Loucy (cell line): ENCODE measurements around the gene RBM18.

Experiments
- H2AFZ ChIP-seq: fragments of 200-600 bp; sonication (generic); 2 replicates; pipeline ENCODE4 v1.6.0; 2016; ENCODE audit warnings: antibody characterized with exemption, mild to moderate bottlenecking, low read length, moderate library complexity
- H3F3A ChIP-seq: fragments of 200-600 bp; 2 replicates; pipeline ENCODE4 v1.6.0; 2016; ENCODE audit warnings: antibody characterized with exemption, low read depth, mild to moderate bottlenecking
- H3K27me3 ChIP-seq: fragments of 200-600 bp; sonication (generic); 2 replicates; pipeline ENCODE4 v1.6.1; 2014; ENCODE audit warnings: low read length, mild to moderate bottlenecking; ENCODE audit not compliant: insufficient read depth, poor library complexity, severe bottlenecking
- H3K36me3 ChIP-seq: fragments of 200-600 bp; sonication (generic); 2 replicates; pipeline ENCODE4 v1.6.1; 2016; ENCODE audit warnings: low read length; ENCODE audit not compliant: insufficient read depth
- H3K4me1 ChIP-seq: fragments of 200-600 bp; sonication (generic); 2 replicates; pipeline ENCODE4 v1.5.1; 2014; ENCODE audit warnings: low read length, mild to moderate bottlenecking; ENCODE audit not compliant: insufficient read depth, poor library complexity, severe bottlenecking
- H3K4me2 ChIP-seq: fragments of 200-600 bp; sonication (generic); 2 replicates; pipeline ENCODE4 v1.6.0; 2014; ENCODE audit warnings: antibody characterized with exemption, low read length, low read depth, mild to moderate bottlenecking; ENCODE audit not compliant: poor library complexity, severe bottlenecking
- H3K4me3 ChIP-seq: fragments of 200-600 bp; sonication (generic); 2 replicates; pipeline ENCODE4 v1.5.1; 2014; ENCODE audit warnings: low read length, mild to moderate bottlenecking, mixed read lengths; ENCODE audit not compliant: poor library complexity, severe bottlenecking
- H3K79me2 ChIP-seq: fragments of 200-600 bp; sonication (generic); 2 replicates; pipeline ENCODE4 v1.6.1; 2014; ENCODE audit warnings: low read length; ENCODE audit not compliant: insufficient read depth
- H3K9ac ChIP-seq: fragments of 200-600 bp; sonication (generic); 2 replicates; pipeline ENCODE4 v1.6.0; 2014; ENCODE audit warnings: mild to moderate bottlenecking, low read depth, low read length, moderate library complexity; ENCODE audit not compliant: poor library complexity, severe bottlenecking
- H3K9me2 ChIP-seq: fragments of 200-600 bp; sonication (generic); replicated peaks from 2 replicates; pipeline ENCODE4 v1.6.1; 2016; ENCODE audit warnings: low read depth, low read length, mixed read lengths
- H3K9me3 ChIP-seq: fragments of 200-600 bp; sonication (generic); 2 replicates; pipeline ENCODE4 v1.6.1; 2014; ENCODE audit warnings: mild to moderate bottlenecking, antibody characterized with exemption, low read length, low read depth; ENCODE audit not compliant: insufficient read depth
- H4K20me1 ChIP-seq: fragments of 200-600 bp; sonication (generic); 2 replicates; pipeline ENCODE4 v1.6.0; 2014; ENCODE audit warnings: antibody characterized with exemption, low read length, mild to moderate bottlenecking; ENCODE audit not compliant: insufficient read depth, poor library complexity, severe bottlenecking
- CTCF ChIP-seq: fragments of 200-600 bp; sonication (generic); conservative IDR thresholded peaks from 2 replicates; pipeline ENCODE4 v1.5.1; 2014; ENCODE audit warnings: mild to moderate bottlenecking, antibody characterized with exemption, low read length
- EZH2phosphoT487 ChIP-seq: fragments of 200-600 bp; IDR thresholded peaks from 2 replicates; pipeline ENCODE4 v1.6.1; 2018; ENCODE audit warnings: antibody characterized with exemption, mild to moderate bottlenecking, moderate library complexity, borderline replicate concordance

The RBM18 gene

GRCh38 chr9:122220673-122221182 lies 43.9 kb downstream of the RBM18 start:
- Histone ChIP-seq H3K9me2 (no peaks in the 10 kb centered on the region), H4K20me1 (no peaks in the 10 kb centered on the region), H3K36me3 (no peaks in the 10 kb centered on the region), H3K27me3 (no peaks in the 10 kb centered on the region), H3F3A (no peaks in the 10 kb centered on the region), H3K9me3 (no peaks in the 10 kb centered on the region), H3K79me2 (no peaks in the 10 kb centered on the region), H2AFZ (no peak overlapping the region), H3K4me2 (no peak overlapping the region), H3K4me1 (peaks cover 14% of the 10 kb centered on the region), H3K4me3 (no peak overlapping the region), H3K9ac (no peak overlapping the region)
- no peak for TF ChIP-seq EZH2phosphoT487
- TF ChIP-seq CTCF, result no peak

GRCh38 chr9:122219856-122220672 lies 44.6 kb downstream of the RBM18 start:
- H3K79me2 ChIP-seq, result no peaks in the 10 kb centered on the region
- no peaks in the 10 kb centered on the region for H4K20me1 ChIP-seq
- no peaks in the 10 kb centered on the region for H3K9me3 ChIP-seq
- H3F3A ChIP-seq, result no peaks in the 10 kb centered on the region
- H3K27me3 ChIP-seq, result no peaks in the 10 kb centered on the region
- H3K4me2 ChIP-seq, result no peak overlapping the region
- H3K36me3 ChIP-seq, result no peaks in the 10 kb centered on the region
- H3K9ac ChIP-seq, result no peak overlapping the region
- TF ChIP-seq CTCF (no peak), EZH2phosphoT487 (no peak)
- peaks cover 14% of the 10 kb centered on the region for H3K4me1 ChIP-seq
- no peak overlapping the region for H2AFZ ChIP-seq
- no peaks in the 10 kb centered on the region for H3K9me2 ChIP-seq
- H3K4me3 ChIP-seq, result no peak overlapping the region

- H3K9ac ChIP-seq, result no peak overlapping the region
- no peaks in the 10 kb centered on the region for H4K20me1 ChIP-seq
- H3K36me3 ChIP-seq, result no peaks in the 10 kb centered on the region
- H3K79me2 ChIP-seq, result no peaks in the 10 kb centered on the region
- peak overlapping the region; percentile 34 for H3K4me2 ChIP-seq
- TF ChIP-seq CTCF, result no peak
- no peak for TF ChIP-seq EZH2phosphoT487
- no peak overlapping the region for H2AFZ ChIP-seq
- H3K4me1 ChIP-seq, result peaks cover 14% of the 10 kb centered on the region
- no peaks in the 10 kb centered on the region for H3K27me3 ChIP-seq
- H3K9me2 ChIP-seq, result no peaks in the 10 kb centered on the region
- peak overlapping the region; percentile 32 for H3K4me3 ChIP-seq
- H3F3A ChIP-seq, result no peaks in the 10 kb centered on the region
- H3K9me3 ChIP-seq, result no peaks in the 10 kb centered on the region
These were observed 45.4 kb downstream of the RBM18 start for GRCh38 chr9:122218935-122219855.
